HG03354 (cell line): ENCODE data around the gene RAC3.

Experiments
- ATAC-seq: cut with Tn5 transposase; IDR thresholded peaks from one replicate; pipeline ENCODE4 v1.9.1; 2021; ENCODE audit warnings: mild to moderate bottlenecking; ENCODE audit not compliant: unreplicated experiment, poor library complexity, severe bottlenecking

The RAC3 gene

GRCh38 chr17:82021900-82022309, 9.6 kb upstream of the RAC3 start:
- ATAC-seq = no peak

- no peak for ATAC-seq
These were observed 9.0 kb upstream of the RAC3 start, which contains the start of gene CENPX for GRCh38 chr17:82022310-82022980. CENPX (minus strand) TSS chr17:82022878; CDS start chr17:82022861, 17 bp downstream.

GRCh38 chr17:82022981-82023446, 8.5 kb upstream of the RAC3 start, which contains the start of gene LRRC45:
LRRC45 (plus strand) TSS chr17:82023305; CDS start chr17:82023644, 339 bp downstream.
- ATAC-seq = peak; percentile 89

GRCh38 chr17:82023447-82024241, 7.8 kb upstream of the RAC3 start:
- peak; percentile 8 for ATAC-seq

GRCh38 chr17:82024859-82025258, 6.6 kb upstream of the RAC3 start:
- no peak for ATAC-seq

- no peak for ATAC-seq
These were observed 5.9 kb upstream of the RAC3 start for GRCh38 chr17:82025401-82026107.

GRCh38 chr17:82028246-82028645, 3.2 kb upstream of the RAC3 start:
- ATAC-seq = no peak

- no peak for ATAC-seq
These were observed 2.5 kb upstream of the RAC3 start for GRCh38 chr17:82028966-82029365.

GRCh38 chr17:82029391-82029790, 2.1 kb upstream of the RAC3 start:
- no peak for ATAC-seq

- no peak for ATAC-seq
These were observed 1.4 kb upstream of the RAC3 start for GRCh38 chr17:82029990-82030469.

GRCh38 chr17:82030470-82031302, 792 bp upstream of the RAC3 start:
- ATAC-seq = peak; percentile 55

- ATAC-seq = no peak
These were observed 578 bp downstream of the RAC3 start for GRCh38 chr17:82031885-82032627.

- no peak for ATAC-seq
These were observed 2.0 kb downstream of the RAC3 start for GRCh38 chr17:82033359-82034085.

- ATAC-seq = no peak
These were observed 3.0 kb downstream of the RAC3 start for GRCh38 chr17:82034371-82035011.

- no peak for ATAC-seq
These were observed 4.0 kb downstream of the RAC3 start for GRCh38 chr17:82035488-82035887.

GRCh38 chr17:82035956-82036633, 4.6 kb downstream of the RAC3 start:
- no peak for ATAC-seq

GRCh38 chr17:82036634-82037091, 5.2 kb downstream of the RAC3 start:
- ATAC-seq = no peak
